CD4-positive, alpha-beta T cell (primary cell): Measurements from ENCODE around the gene DDX5. TPM values are rescaled to one million over a fixed set of nuclear protein-coding genes. Genes with fewer than 3 reads are reported as not detected.

ENCODE experiments used
- ATAC-seq: fragments of 200-7000 bp; cut with Tn5 transposase; one replicate; pipeline ENCODE4 v1.10.0; 2022; ENCODE audit warnings: mild to moderate bottlenecking; ENCODE audit not compliant: poor library complexity
- CTCF ChIA-PET: fragments of 350-600 bp; sonication (Branson Sonifier 250); formaldehyde crosslinking; loops from one replicate; lab custom pipeline; 2021; ENCODE audit warnings: antibody characterized with exemption, inconsistent platforms; lab: Charles Lee
- POLR2A ChIA-PET: fragments of 350-600 bp; sonication (Branson Sonifier 250); formaldehyde crosslinking; loops from one replicate; lab custom pipeline; 2021; ENCODE audit warnings: antibody characterized with exemption, inconsistent platforms; lab: Charles Lee
- DNase-seq, 14 experiments: peaks; one replicate each; pipeline ENCODE4 v3.0.0-alpha.2; 2013 to 2020; ENCODE audit warnings: mixed read lengths in 2 of 14
- H3K27ac ChIP-seq, 2 donors: one replicate each; pipeline versions ENCODE4 v1.5.1 to v1.7.0; 2013; ENCODE audit warnings: low read length in 2 of 2, low read depth in 1 of 2, mild to moderate bottlenecking in 1 of 2
- H3K27me3 ChIP-seq, 2 experiments: 1 replicate in 1 of 2; 2 replicates in 1 of 2; pipeline versions ENCODE4 v1.6.1 to v1.7.0; 2013; ENCODE audit warnings: low read length in 2 of 2, control low read depth in 1 of 2, mild to moderate bottlenecking in 1 of 2, moderate library complexity in 1 of 2; ENCODE audit not compliant: insufficient read depth in 2 of 2, control insufficient read depth in 1 of 2
- H3K36me3 ChIP-seq: one replicate; pipeline ENCODE4 v1.6.1; 2013; ENCODE audit warnings: low read length, control low read depth; ENCODE audit not compliant: insufficient read depth
- H3K4me1 ChIP-seq: one replicate; pipeline ENCODE4 v1.6.1; 2013; ENCODE audit warnings: low read length, control low read depth; ENCODE audit not compliant: insufficient read depth
- H3K4me3 ChIP-seq: one replicate; pipeline ENCODE4 v1.5.1; 2013; ENCODE audit warnings: mild to moderate bottlenecking, low read length, moderate library complexity
- H3K9me3 ChIP-seq, 2 experiments: 1 replicate in 1 of 2; 2 replicates in 1 of 2; pipeline versions ENCODE4 v1.6.1 to v1.7.0; 2013; ENCODE audit warnings: low read length in 2 of 2, mild to moderate bottlenecking in 2 of 2, control low read depth in 1 of 2, moderate library complexity in 1 of 2; ENCODE audit not compliant: control insufficient read depth in 1 of 2, insufficient read depth in 1 of 2
- H3K27ac Mint-ChIP-seq: one replicate; pipeline ENCODE4 v1.8.0; 2020; ENCODE audit warnings: mixed read lengths
- H3K27me3 Mint-ChIP-seq: one replicate; pipeline ENCODE4 v1.8.0; 2021; ENCODE audit warnings: mixed read lengths
- H3K36me3 Mint-ChIP-seq: one replicate; pipeline ENCODE4 v1.8.0; 2021; ENCODE audit warnings: low read depth, mixed read lengths
- H3K4me1 Mint-ChIP-seq: one replicate; pipeline ENCODE4 v1.8.0; 2021; ENCODE audit warnings: low read depth, mixed read lengths
- H3K4me3 Mint-ChIP-seq: one replicate; pipeline ENCODE4 v1.8.0; 2020; ENCODE audit warnings: mild to moderate bottlenecking, mixed read lengths
- H3K9me3 Mint-ChIP-seq: one replicate; pipeline ENCODE4 v1.8.0; 2020; ENCODE audit warnings: mixed read lengths
- CTCF ChIP-seq: fragments of 200-600 bp; IDR thresholded peaks from one replicate; pipeline ENCODE4 v1.8.0; 2022; ENCODE audit warnings: antibody characterized with exemption, mild to moderate bottlenecking
- intact Hi-C, 2 experiments: fragments of 100-400 bp; cut with DNase I in 1 of 2; cut with micrococcal nuclease in 1 of 2; formaldehyde crosslinking; loops; one replicate each; pipeline versions ENCODE4 v1.15.1 to v1.9.0; 2023 to 2025; cut with DNase I, micrococcal nuclease
- total RNA-seq, 174 experiments: library from RNA in 2 of 174; stranded (reverse) in 2 of 174; gene quantifications; one replicate each; pipeline ENCODE4 v1.2.3 and lab custom pipeline; 2021 to 2026

The DDX5 gene
- total RNA-seq, 2 experiments from 2014 or later: 2,388 to 2,534 TPM

GRCh38 chr17:64507413-64507782, 1.3 kb upstream of the DDX5 start:
- DNase-seq: peak in 8 of 14 experiments; percentile 7 to 83 (median 36)
- peak; percentile 38 for ATAC-seq
- Mint-ChIP-seq H3K27me3 (no peaks in the 10 kb centered on the region), H3K4me1 (peaks cover 59% of the 10 kb centered on the region), H3K36me3 (peaks cover 96% of the 10 kb centered on the region), H3K4me3 (peak overlapping the region; percentile 99), H3K27ac (peak overlapping the region; percentile 99), H3K9me3 (no peaks in the 10 kb centered on the region)
- intact Hi-C loops: loop anchor here (2.0 to 10.0 kb wide), 7 partner anchors 140 to 885 kb away; partner anchors contain the start of genes ICAM2 (in 1 of the 2), LIMD2 (in 1 of the 2), MAP3K3 (in 1 of the 2) and SMARCD2 (in 1 of the 2)
- Histone ChIP-seq H3K36me3 (peaks cover 61% of the 10 kb centered on the region), H3K4me1 (peaks cover 27% of the 10 kb centered on the region), H3K4me3 (peak overlapping the region; percentile 90), H3K9me3 (no peaks in the 10 kb centered on the region), H3K27me3 (no peaks in the 10 kb centered on the region), H3K27ac (peak overlapping the region; percentile 99 to 100)
- ChIA-PET CTCF (interaction anchor here (0.8 to 4.0 kb wide), 7 partner anchors 10 to 182 kb away, joined by 3 to 40 read pairs (median 3); partner anchors contain the start of gene POLG2), POLR2A (interaction anchor here (0.6 to 7.4 kb wide), 51 partner anchors 9 to 1824 kb away, joined by 3 to 453 read pairs (median 7); partner anchors contain the start of genes CCDC47, DDX42, ERN1 and ICAM2)
- peak; percentile 73 for TF ChIP-seq CTCF

GRCh38 chr17:64506576-64507412, 705 bp upstream of the DDX5 start, which contains the start of gene CEP95:
TSS of gene CEP95 (plus strand) at chr17:64506977. CDS start at chr17:64507098, 121 bp downstream.
- peaks cover 61% of the 10 kb centered on the region for H3K4me1 Mint-ChIP-seq

More at GRCh38 chr17:64506576-64507412, 705 bp upstream of the DDX5 start, which contains the start of gene CEP95:
- intact Hi-C loops: loop anchor here (1.0 to 10.0 kb wide), 9 partner anchors 9 to 884 kb away; partner anchors contain the start of genes POLG2 (in 2 of the 2), ICAM2 (in 1 of the 2), LIMD2 (in 1 of the 2) and MAP3K3 (in 1 of the 2)
- ChIA-PET CTCF (interaction anchor here (0.8 to 4.0 kb wide), 5 partner anchors 9 to 87 kb away, joined by 3 to 40 read pairs (median 26); partner anchors contain the start of gene POLG2), POLR2A (interaction anchor here (0.6 to 7.4 kb wide), 57 partner anchors 10 to 1824 kb away, joined by 3 to 453 read pairs (median 6); partner anchors contain the start of genes CCDC47, DDX42, ERN1 and ICAM2)
- Mint-ChIP-seq H3K9me3 (no peaks in the 10 kb centered on the region), H3K36me3 (peaks cover 96% of the 10 kb centered on the region), H3K4me3 (peak within 1 kb of the TSS; percentile 99), H3K27ac (peak within 1 kb of the TSS; percentile 99), H3K27me3 (no peaks in the 10 kb centered on the region)
- TF ChIP-seq CTCF: no peak
- Histone ChIP-seq H3K4me1 (peaks cover 28% of the 10 kb centered on the region), H3K9me3 (no peaks in the 10 kb centered on the region), H3K27ac (peak within 1 kb of the TSS; percentile 99 to 100), H3K27me3 (no peaks in the 10 kb centered on the region), H3K36me3 (peaks cover 64% of the 10 kb centered on the region), H3K4me3 (peak within 1 kb of the TSS; percentile 90)
- DNase-seq (peak; percentile 89 to 98 (median 94)), ATAC-seq (peak; percentile 44)
